Lower lobe of right lung (tissue), 2 donors: Measurements from ENCODE around the gene CD209. TPM values are rescaled to one million over a fixed set of nuclear protein-coding genes. Genes with fewer than 3 reads are reported as not detected.
A peak's percentile ranks its signal among the peaks of the same experiment; 100 is the strongest.

Source experiments
- ATAC-seq, 2 donors: fragments of 200-7000 bp; cut with Tn5 transposase; one replicate each; pipeline ENCODE4 v1.9.1; 2020 to 2022; ENCODE audit warnings: mild to moderate bottlenecking in 2 of 2, moderate library complexity in 2 of 2
- DNase-seq: peaks from one replicate; pipeline ENCODE4 v3.0.0-alpha.2; 2020
- H3K27ac ChIP-seq: fragments of 200-600 bp; one replicate; pipeline ENCODE4 v1.8.0; 2022
- H3K27me3 ChIP-seq: fragments of 200-600 bp; one replicate; pipeline ENCODE4 v1.8.0; 2022; ENCODE audit warnings: low read depth
- H3K36me3 ChIP-seq: fragments of 200-600 bp; one replicate; pipeline ENCODE4 v1.8.0; 2022; ENCODE audit warnings: mild to moderate bottlenecking
- H3K4me1 ChIP-seq: fragments of 200-600 bp; one replicate; pipeline ENCODE4 v1.8.0; 2022
- H3K4me3 ChIP-seq: fragments of 200-600 bp; one replicate; pipeline ENCODE4 v1.8.0; 2022; ENCODE audit warnings: mild to moderate bottlenecking
- H3K9me3 ChIP-seq: fragments of 200-600 bp; one replicate; pipeline ENCODE4 v1.8.0; 2022
- CTCF ChIP-seq: fragments of 200-600 bp; IDR thresholded peaks from one replicate; pipeline ENCODE4 v1.8.0; 2022; ENCODE audit warnings: antibody characterized with exemption, mild to moderate bottlenecking
- intact Hi-C: fragments of 100-400 bp; cut with DNase I; formaldehyde crosslinking; loops from one replicate; pipeline ENCODE4 v1.11.0; 2022
- total RNA-seq: library from RNA; stranded (reverse); fragmentation: NEBNext Ultra II Directional; extraction: Animal tissue kit (Norgen Biotek cat#: 25700); gene quantifications from one replicate; pipeline ENCODE4 v1.2.1, GENCODE V29; 2021
- donor health status: DM: no; HTN: yes; CAD: no; lungs with severe emphysema.

CD209 gene
- total RNA-seq, 1 donor from 2014 or later, result 18.8 TPM

GRCh38 chr19:7778081-7778480, 30.7 kb upstream of the CD209 start:
- no peaks in the 10 kb centered on the region for H3K4me1 ChIP-seq
- H3K4me3 ChIP-seq, result no peak overlapping the region
- no peaks in the 10 kb centered on the region for H3K9me3 ChIP-seq
- no peak for TF ChIP-seq CTCF
- no peak overlapping the region for H3K27ac ChIP-seq
- ATAC-seq, result peak in 1 of 2 donors; percentile 51
- intact Hi-C loops, result no loop called here
- DNase-seq, result no peak
- H3K36me3 ChIP-seq, result no peaks in the 10 kb centered on the region
- H3K27me3 ChIP-seq, result no peaks in the 10 kb centered on the region

- H3K27ac ChIP-seq, result no peak overlapping the region
- H3K27me3 ChIP-seq, result no peaks in the 10 kb centered on the region
- no peak for TF ChIP-seq CTCF
- H3K4me1 ChIP-seq, result peaks cover 6% of the 10 kb centered on the region
- DNase-seq, result no peak
- no peaks in the 10 kb centered on the region for H3K36me3 ChIP-seq
- H3K9me3 ChIP-seq, result no peaks in the 10 kb centered on the region
- intact Hi-C loops, result no loop called here
- no peak overlapping the region for H3K4me3 ChIP-seq
- no peak for ATAC-seq
Observed at GRCh38 chr19:7775761-7776160, 28.4 kb upstream of the CD209 start.

DNA sequence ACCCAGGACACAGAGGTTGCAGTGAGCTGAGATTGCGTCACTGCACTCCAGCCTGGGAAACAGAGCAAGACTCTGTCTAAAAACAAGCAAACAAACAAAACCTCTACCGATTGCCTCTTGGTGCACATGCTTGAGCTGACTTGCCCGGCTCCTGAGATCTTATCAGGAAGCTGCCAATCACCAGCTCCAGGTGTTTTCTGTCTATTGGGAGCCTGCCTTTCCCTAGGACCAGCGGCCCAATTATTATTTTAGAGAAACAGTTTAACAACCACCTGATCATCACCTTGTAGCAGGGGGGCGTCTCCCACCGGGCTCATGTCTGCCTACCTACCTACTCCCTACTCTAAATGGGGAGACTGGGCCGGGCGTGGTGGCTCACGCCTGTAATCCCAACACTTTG, 26.5 kb upstream of the CD209 start:
- H3K4me1 ChIP-seq, result peaks cover 6% of the 10 kb centered on the region
- intact Hi-C loops, result no loop called here
- no peak overlapping the region for H3K27ac ChIP-seq
- ATAC-seq (no peak), DNase-seq (no peak)
- no peak overlapping the region for H3K4me3 ChIP-seq
- no peaks in the 10 kb centered on the region for H3K36me3 ChIP-seq
- no peak for TF ChIP-seq CTCF
- no peaks in the 10 kb centered on the region for H3K27me3 ChIP-seq
- H3K9me3 ChIP-seq, result no peaks in the 10 kb centered on the region

GRCh38 chr19:7772752-7773291, 25.5 kb upstream of the CD209 start:
- peaks cover 6% of the 10 kb centered on the region for H3K4me1 ChIP-seq
- DNase-seq (no peak), ATAC-seq (peak; percentile 56 to 59)
- H3K9me3 ChIP-seq, result no peaks in the 10 kb centered on the region
- H3K27ac ChIP-seq, result no peak overlapping the region
- no peaks in the 10 kb centered on the region for H3K36me3 ChIP-seq
- H3K4me3 ChIP-seq, result no peak overlapping the region
- no peak for TF ChIP-seq CTCF
- no peaks in the 10 kb centered on the region for H3K27me3 ChIP-seq
- intact Hi-C loops, result no loop called here

GRCh38 chr19:7771072-7771471, 23.7 kb upstream of the CD209 start:
- Histone ChIP-seq H3K4me1 (peaks cover 6% of the 10 kb centered on the region), H3K36me3 (no peaks in the 10 kb centered on the region), H3K4me3 (no peak overlapping the region), H3K27ac (no peak overlapping the region), H3K9me3 (no peaks in the 10 kb centered on the region), H3K27me3 (no peaks in the 10 kb centered on the region)
- intact Hi-C loops, result no loop called here
- DNase-seq (no peak), ATAC-seq (no peak)
- no peak for TF ChIP-seq CTCF

DNA sequence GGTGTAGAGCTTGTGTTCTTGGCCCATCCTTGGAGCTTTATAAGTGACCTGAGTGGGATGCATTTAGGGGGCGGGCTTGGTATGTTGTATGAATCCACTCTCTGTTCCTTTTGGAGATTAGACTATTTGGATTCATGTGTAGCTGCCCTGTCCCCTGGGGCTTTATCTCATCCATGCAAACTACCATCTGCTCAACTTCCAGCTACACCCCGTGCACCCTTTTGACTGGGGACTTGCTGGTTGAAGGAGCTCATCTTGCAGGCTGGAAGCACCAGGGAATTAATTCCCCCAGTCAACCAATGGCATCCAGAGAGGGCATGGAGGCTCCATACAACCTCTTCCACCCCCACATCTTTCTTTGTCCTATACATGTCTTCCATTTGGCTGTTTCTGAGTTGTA, 21.8 kb upstream of the CD209 start:
- Histone ChIP-seq H3K9me3 (no peaks in the 10 kb centered on the region), H3K27ac (no peak overlapping the region), H3K27me3 (no peaks in the 10 kb centered on the region), H3K36me3 (no peaks in the 10 kb centered on the region), H3K4me1 (peaks cover 6% of the 10 kb centered on the region), H3K4me3 (no peak overlapping the region)
- ATAC-seq (no peak), DNase-seq (no peak)
- intact Hi-C loops, result no loop called here
- TF ChIP-seq CTCF, result no peak
